OCI-LY1 (cell line): ENCODE data around the gene MRPS10.

Experiments used
- H2AFZ ChIP-seq: fragments of 200-600 bp; sonication (generic), shearing (Covaris generic); 2 replicates; pipeline ENCODE4 v1.6.0; 2014; ENCODE audit warnings: antibody characterized with exemption, mild to moderate bottlenecking, low read length
- H3F3A ChIP-seq: fragments of 200-600 bp; sonication (generic), shearing (Covaris generic); 2 replicates; pipeline ENCODE4 v1.6.0; 2014; ENCODE audit warnings: mild to moderate bottlenecking, antibody characterized with exemption, low read length, moderate library complexity; ENCODE audit not compliant: insufficient read depth
- H3K27ac ChIP-seq: fragments of 200-600 bp; sonication (generic); 2 replicates; pipeline ENCODE4 v1.5.1; 2014; ENCODE audit warnings: low read length, mixed run types, mild to moderate bottlenecking, low read depth; ENCODE audit not compliant: poor library complexity, severe bottlenecking
- H3K27me3 ChIP-seq: fragments of 200-600 bp; sonication (generic); 2 replicates; pipeline ENCODE4 v1.6.0; 2014; ENCODE audit warnings: antibody characterized with exemption, mild to moderate bottlenecking, low read length, moderate library complexity; ENCODE audit not compliant: insufficient read depth
- H3K36me3 ChIP-seq: fragments of 200-600 bp; sonication (generic); 2 replicates; pipeline ENCODE4 v1.6.1; 2014; ENCODE audit warnings: mild to moderate bottlenecking, antibody characterized with exemption, low read length, moderate library complexity, mixed read lengths; ENCODE audit not compliant: insufficient read depth
- H3K4me1 ChIP-seq: fragments of 200-600 bp; sonication (generic); 2 replicates; pipeline ENCODE4 v1.5.1; 2014; ENCODE audit warnings: mild to moderate bottlenecking, low read length, moderate library complexity; ENCODE audit not compliant: insufficient read depth, severe bottlenecking
- H3K4me2 ChIP-seq: fragments of 200-600 bp; sonication (generic), shearing (Covaris generic); 2 replicates; pipeline ENCODE4 v1.6.1; 2014; ENCODE audit warnings: low read length
- H3K4me3 ChIP-seq: fragments of 200-600 bp; sonication (generic); 2 replicates; pipeline ENCODE4 v1.5.1; 2014; ENCODE audit warnings: low read length, low read depth, mild to moderate bottlenecking, mixed read lengths; ENCODE audit not compliant: poor library complexity, severe bottlenecking
- H3K79me2 ChIP-seq: fragments of 200-600 bp; shearing (Covaris generic); 2 replicates; pipeline ENCODE4 v1.6.1; 2016; ENCODE audit warnings: mixed run types, low read length, mixed read lengths; ENCODE audit not compliant: insufficient read depth
- H3K9ac ChIP-seq: fragments of 200-600 bp; sonication (generic), shearing (Covaris generic); 2 replicates; pipeline ENCODE4 v1.6.1; 2014; ENCODE audit warnings: mild to moderate bottlenecking, low read length, mixed read lengths
- H3K9me2 ChIP-seq: fragments of 200-600 bp; sonication (generic), shearing (Covaris generic); 2 replicates; pipeline ENCODE4 v1.6.1; 2014; ENCODE audit warnings: low read depth, mild to moderate bottlenecking, low read length, mixed read lengths
- H3K9me3 ChIP-seq: fragments of 200-600 bp; shearing (Covaris generic); 2 replicates; pipeline ENCODE4 v1.6.1; 2014; ENCODE audit warnings: low read length, mixed read lengths
- H4K20me1 ChIP-seq: fragments of 200-600 bp; sonication (generic), shearing (Covaris generic); 2 replicates; pipeline ENCODE4 v1.6.0; 2016; ENCODE audit warnings: mild to moderate bottlenecking, low read length; ENCODE audit not compliant: insufficient read depth
- EZH2 ChIP-seq: fragments of 200-600 bp; sonication (generic), shearing (Covaris generic); IDR thresholded peaks from 2 replicates; pipeline ENCODE4 v1.8.0; 2017; ENCODE audit warnings: borderline replicate concordance, mixed run types, mild to moderate bottlenecking, antibody characterized with exemption, low read length, moderate library complexity, mixed read lengths
- TF ChIP-seq, protein P1 (sequence below): fragments of 200-600 bp; sonication (generic), shearing (Covaris generic); IDR thresholded peaks from 2 replicates; pipeline ENCODE4 v1.5.1; 2017; ENCODE audit warnings: mild to moderate bottlenecking, antibody characterized with exemption, low read length, moderate library complexity, mixed read lengths

MRPS10 gene

DNA sequence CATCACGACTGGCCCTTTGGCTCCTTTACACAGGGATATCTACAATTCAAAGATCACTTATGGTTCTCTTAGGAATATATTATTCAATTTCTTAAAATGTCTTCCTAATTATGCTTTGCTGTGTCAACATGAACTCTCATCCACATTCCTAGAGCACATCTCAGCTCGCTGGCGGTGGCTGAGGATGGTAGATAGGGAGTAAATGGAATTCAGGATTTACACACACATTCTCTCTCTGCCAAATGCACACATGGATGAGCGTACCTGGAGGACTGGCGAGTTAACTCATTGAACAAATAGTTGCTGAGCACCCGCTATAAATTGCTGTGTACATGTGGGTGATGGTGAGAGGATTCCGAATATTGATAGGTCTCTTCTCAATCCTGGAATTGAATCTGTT, 4.8 kb upstream of the MRPS10 start:
- Histone ChIP-seq H4K20me1 (no peaks in the 10 kb centered on the region), H3K4me2 (no peak overlapping the region), H3F3A (no peaks in the 10 kb centered on the region), H3K27me3 (0 out of 2 replicates have a peak, but pooled peaks cover 4% of the 10 kb centered on the region), H3K4me3 (no peak overlapping the region), H3K36me3 (no peaks in the 10 kb centered on the region), H3K9me2 (no peaks in the 10 kb centered on the region), H3K4me1 (peaks cover 5% of the 10 kb centered on the region), H2AFZ (no peak overlapping the region), H3K9me3 (no peaks in the 10 kb centered on the region), H3K9ac (no peak overlapping the region), H3K27ac (no peak overlapping the region), H3K79me2 (peaks cover 1% of the 10 kb centered on the region)
- no peak for TF ChIP-seq EZH2
- TF ChIP-seq, protein P1, sequence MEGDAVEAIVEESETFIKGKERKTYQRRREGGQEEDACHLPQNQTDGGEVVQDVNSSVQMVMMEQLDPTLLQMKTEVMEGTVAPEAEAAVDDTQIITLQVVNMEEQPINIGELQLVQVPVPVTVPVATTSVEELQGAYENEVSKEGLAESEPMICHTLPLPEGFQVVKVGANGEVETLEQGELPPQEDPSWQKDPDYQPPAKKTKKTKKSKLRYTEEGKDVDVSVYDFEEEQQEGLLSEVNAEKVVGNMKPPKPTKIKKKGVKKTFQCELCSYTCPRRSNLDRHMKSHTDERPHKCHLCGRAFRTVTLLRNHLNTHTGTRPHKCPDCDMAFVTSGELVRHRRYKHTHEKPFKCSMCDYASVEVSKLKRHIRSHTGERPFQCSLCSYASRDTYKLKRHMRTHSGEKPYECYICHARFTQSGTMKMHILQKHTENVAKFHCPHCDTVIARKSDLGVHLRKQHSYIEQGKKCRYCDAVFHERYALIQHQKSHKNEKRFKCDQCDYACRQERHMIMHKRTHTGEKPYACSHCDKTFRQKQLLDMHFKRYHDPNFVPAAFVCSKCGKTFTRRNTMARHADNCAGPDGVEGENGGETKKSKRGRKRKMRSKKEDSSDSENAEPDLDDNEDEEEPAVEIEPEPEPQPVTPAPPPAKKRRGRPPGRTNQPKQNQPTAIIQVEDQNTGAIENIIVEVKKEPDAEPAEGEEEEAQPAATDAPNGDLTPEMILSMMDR = no peak

DNA sequence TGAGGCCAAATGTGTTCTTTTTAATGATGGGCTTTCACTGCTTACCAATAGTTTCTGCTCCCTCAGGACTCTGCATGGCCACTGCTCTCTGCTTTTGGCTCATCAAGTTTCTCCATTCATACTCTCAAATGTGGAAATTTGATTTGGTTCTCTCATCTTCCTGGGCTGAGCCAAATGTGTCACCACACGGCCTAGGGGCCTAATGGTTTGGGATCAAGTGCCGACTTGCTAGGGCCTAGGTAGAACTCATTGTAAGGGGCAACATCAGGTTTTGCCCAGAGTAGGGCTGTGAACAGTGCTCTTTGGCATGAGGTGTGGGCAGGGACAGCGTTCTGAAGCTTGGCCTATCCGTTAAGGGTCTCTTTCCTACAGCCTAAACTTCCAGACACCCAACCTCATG, 3.9 kb upstream of the MRPS10 start:
- TF ChIP-seq, protein P1 = no peak
- TF ChIP-seq EZH2 = no peak
- Histone ChIP-seq H3K27ac (no peak overlapping the region), H2AFZ (no peak overlapping the region)

GRCh38 chr6:42220807-42221206, 3.1 kb upstream of the MRPS10 start:
- Histone ChIP-seq H3K27ac (no peak overlapping the region), H3K9me2 (no peaks in the 10 kb centered on the region), H4K20me1 (no peaks in the 10 kb centered on the region), H3K27me3 (0 out of 2 replicates have a peak, but pooled peaks cover 4% of the 10 kb centered on the region), H3K4me1 (peaks cover 16% of the 10 kb centered on the region), H2AFZ (no peak overlapping the region), H3K36me3 (no peaks in the 10 kb centered on the region), H3K79me2 (peaks cover 9% of the 10 kb centered on the region), H3K9me3 (no peaks in the 10 kb centered on the region), H3K4me3 (no peak overlapping the region), H3K4me2 (no peak overlapping the region), H3F3A (no peaks in the 10 kb centered on the region), H3K9ac (no peak overlapping the region)
- TF ChIP-seq EZH2 = no peak
- TF ChIP-seq, protein P1 = no peak

More for the DNA sequence above, 3.9 kb upstream of the MRPS10 start:
- no peaks in the 10 kb centered on the region for H3K9me2 ChIP-seq
- no peaks in the 10 kb centered on the region for H3K9me3 ChIP-seq
- H4K20me1 ChIP-seq = no peaks in the 10 kb centered on the region
- no peak overlapping the region for H3K4me3 ChIP-seq
- H3K79me2 ChIP-seq = peaks cover 9% of the 10 kb centered on the region
- no peak overlapping the region for H3K9ac ChIP-seq
- no peak overlapping the region for H3K4me2 ChIP-seq
- H3K4me1 ChIP-seq = peaks cover 11% of the 10 kb centered on the region
- no peaks in the 10 kb centered on the region for H3K36me3 ChIP-seq
- H3F3A ChIP-seq = no peaks in the 10 kb centered on the region
- H3K27me3 ChIP-seq = 0 out of 2 replicates have a peak, but pooled peaks cover 4% of the 10 kb centered on the region
